HG02852 (cell line): ENCODE data around the gene GAS2.

Experiments
- ATAC-seq: cut with Tn5 transposase; IDR thresholded peaks from one replicate; pipeline ENCODE4 v1.9.1; 2021; ENCODE audit warnings: mild to moderate bottlenecking, moderate library complexity; ENCODE audit not compliant: unreplicated experiment

The GAS2 gene

GRCh38 chr11:22859756-22860155 lies 193.3 kb downstream of the GAS2 start:
- no peak for ATAC-seq

DNA sequence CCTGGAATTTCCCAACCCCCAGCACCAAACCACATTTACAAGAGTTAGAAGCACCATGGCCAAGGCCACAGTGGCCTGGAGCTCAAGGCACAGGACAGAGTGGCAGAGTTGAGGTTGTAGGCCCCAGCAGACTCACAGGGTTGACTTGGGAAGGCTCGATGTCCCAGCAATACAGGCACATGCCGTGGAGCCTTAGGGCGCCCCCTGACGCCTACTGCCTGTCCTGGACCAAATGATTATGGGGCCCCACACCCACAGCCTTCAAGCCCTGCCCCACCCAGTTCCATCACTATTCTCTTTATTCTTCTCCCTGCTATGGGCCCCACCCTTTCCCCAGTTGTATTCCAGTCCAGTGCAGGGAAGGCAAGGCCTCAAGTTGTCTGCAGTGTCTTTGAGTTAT lies 193.8 kb downstream of the GAS2 start, which contains the start of gene CCDC179:
Gene CCDC179, minus strand, starts transcription at position 234 of the 400 bp plus-strand sequence. Its CDS starts 53 bp downstream, at position 181.
- ATAC-seq, result no peak
